ENCODE results near the gene DAD1. TPM values are rescaled to one million over a fixed set of nuclear protein-coding genes. Genes with fewer than 3 reads are reported as not detected.

The DAD1 gene
- total and polyA plus RNA-seq, 2 of the 8 experiments (the other 6 are each of a cell fraction or from before 2014, with no cell fraction given): 131 to 440 TPM

DNA sequence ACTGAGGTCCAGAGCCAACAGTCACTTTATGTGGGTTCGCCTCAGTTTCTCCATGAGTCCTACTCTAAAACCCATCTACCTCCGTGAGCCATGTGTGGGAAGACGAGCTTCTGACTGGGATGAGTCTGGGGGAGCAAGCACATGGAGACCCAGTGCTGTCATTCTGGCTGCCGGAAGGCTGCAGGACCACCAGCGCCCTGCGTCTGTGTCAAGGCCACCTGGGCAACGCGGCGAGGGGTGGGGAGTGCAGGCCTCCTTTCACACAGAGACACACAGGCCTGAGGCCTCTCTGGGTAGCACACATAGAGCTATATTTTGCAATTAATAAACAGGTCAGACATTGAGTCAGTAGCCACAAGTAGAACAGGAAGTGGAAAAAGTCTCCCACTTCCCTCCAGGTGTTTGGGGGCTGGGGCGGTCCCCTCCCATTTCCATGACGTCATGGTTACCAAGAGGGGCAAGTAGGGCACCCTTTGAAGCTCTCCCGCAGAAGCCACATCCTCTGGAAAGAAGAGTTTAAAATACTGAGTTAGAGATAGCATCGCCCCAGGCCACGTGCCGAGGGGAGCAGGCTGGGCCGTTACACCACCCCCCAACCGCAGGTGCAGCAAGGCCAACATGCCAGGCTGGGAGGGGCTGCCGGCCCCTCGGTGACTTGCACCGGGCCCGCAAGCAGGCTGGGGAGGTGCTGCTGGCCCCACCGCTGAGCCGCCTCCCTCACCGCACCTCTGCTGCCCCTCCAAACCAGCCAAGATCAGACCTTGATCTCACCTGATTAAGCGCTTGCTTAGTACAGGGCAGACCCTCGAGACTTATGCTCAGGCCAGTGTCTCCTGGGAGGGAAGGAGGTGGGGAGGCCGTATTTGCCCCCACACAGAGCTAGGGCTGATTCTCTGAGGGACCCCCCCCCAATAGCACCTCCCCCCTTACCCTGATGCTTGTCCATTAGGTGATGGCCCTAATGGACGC lies 32.7 kb downstream of the DAD1 start:
- no peak overlapping the region for H3K56ac ChIP-seq (replicated peaks; ENCODE audit: insufficient read length, low read depth, low read length)
- no peaks in the 10 kb centered on the region for H3K9me3 ChIP-seq (ENCODE audit: insufficient read depth in 2 of 2, low read depth in 1 of 2, low read length in 1 of 2)
- peak overlapping the region; percentile 90; the same call in 1 of the 2 replicates for H2BK5ac ChIP-seq (ENCODE audit: low read depth, low read length)
- H3K27me3 ChIP-seq (replicated peaks in 1 of 4; ENCODE audit: control insufficient read depth in 3 of 4, extremely low read depth in 1 of 4, insufficient read depth in 3 of 4, low read length in 3 of 4): no peaks in the 10 kb centered on the region
- no peaks in the 10 kb centered on the region for H3K79me1 ChIP-seq (ENCODE audit: low read depth, low read length)
- peak overlapping the region; percentile 55; the same call in 1 of the 2 replicates for H2BK20ac ChIP-seq (ENCODE audit: low read length)
- 0 out of 2 replicates have a peak overlapping the region, but pooled peaks have one; percentile 36 for H4K8ac ChIP-seq (ENCODE audit: extremely low read depth, insufficient read depth, low read length)
- H2BK120ac ChIP-seq (replicated peaks; ENCODE audit: low read depth, low read length): no peak overlapping the region
- H3K18ac ChIP-seq (ENCODE audit: extremely low read depth, low read length): 0 out of 2 replicates have a peak overlapping the region, but pooled peaks have one; percentile 40
- no peak overlapping the region for H3K23ac ChIP-seq (ENCODE audit: insufficient read length)
- H3K23me2 ChIP-seq (ENCODE audit: low read depth, low read length): no peaks in the 10 kb centered on the region
- no peaks in the 10 kb centered on the region for H4K20me1 ChIP-seq (replicated peaks in 1 of 2; ENCODE audit: control insufficient read depth in 1 of 2, insufficient read depth in 2 of 2, low read length in 2 of 2)
- H3K79me2 ChIP-seq (ENCODE audit: control insufficient read depth in 1 of 2, insufficient read depth in 2 of 2, low read length in 2 of 2): no peaks in the 10 kb centered on the region
- H2AFZ ChIP-seq (ENCODE audit: low read length): no peak overlapping the region; the same call in 1 of the 2 replicates
- FAIRE-seq (no peak), DNase-seq (ENCODE audit: low read depth in 1 of 2, low spot score in 2 of 2) (no peak)
- peak overlapping the region in 1 of 2 experiments; percentile 62; a peak in 1 of 4 replicates for H3K4me2 ChIP-seq (ENCODE audit: insufficient read depth in 1 of 2, low read depth in 2 of 2, low read length in 2 of 2)
- ChIA-PET POLR2A (ENCODE audit: partially characterized antibody) (interaction anchor here (0.6 to 1.7 kb wide), 4 partner anchors 8 to 97 kb away, joined by 3 to 4 read pairs (median 3); partner anchors contain the start of gene DAD1), CTCF (ENCODE audit: partially characterized antibody) (interaction anchor here (0.6 to 3.5 kb wide), 59 partner anchors 10 to 1777 kb away, joined by 3 to 38 read pairs (median 4); partner anchors contain the start of gene LRP10)
- no peaks in the 10 kb centered on the region for H3K36me3 ChIP-seq (ENCODE audit: control insufficient read depth in 2 of 4, insufficient read depth in 4 of 4, low read length in 3 of 4)
- no peak overlapping the region; a peak in 2 of 7 replicates for H3K9ac ChIP-seq (replicated peaks in 1 of 4; ENCODE audit: extremely low read depth in 1 of 4, low read depth in 3 of 4, low read length in 3 of 4)
- peak overlapping the region; percentile 88; the same call in 1 of the 2 replicates for H2BK15ac ChIP-seq (ENCODE audit: low read length)
- no peak overlapping the region for H3K14ac ChIP-seq (ENCODE audit: insufficient read length)
- no peak overlapping the region for H4K5ac ChIP-seq (ENCODE audit: insufficient read length, low read depth, low read length)
- H3K4me1 ChIP-seq (replicated peaks in 1 of 4; ENCODE audit: control insufficient read depth in 3 of 4, insufficient read depth in 4 of 4, low read length in 3 of 4): peaks cover 2 to 10% (median 6%) of the 10 kb centered on the region in 4 experiments; a peak in 6 of 7 replicates
- peak overlapping the region; percentile 65; the same call in 1 of the 2 replicates for H2AK5ac ChIP-seq (ENCODE audit: low read depth, low read length)
- H3K4ac ChIP-seq (replicated peaks; ENCODE audit: insufficient read length, low read depth, low read length): peak overlapping the region; percentile 87
- peak overlapping the region in 1 of 4 experiments; percentile 51; a peak in 1 of 8 replicates for H3K4me3 ChIP-seq (ENCODE audit: extremely low read depth in 1 of 4, insufficient read depth in 2 of 4, low read depth in 3 of 4, low read length in 4 of 4)
- 88% methylated on average over 27 of the region's 28 CpGs; no CpG with 5 or more reads in 1 of the 2 experiments for WGBS, 2 experiments (ENCODE audit: extremely low coverage in 1 of 2, insufficient coverage in 1 of 2, insufficient read length in 1 of 2, insufficient replicate concordance in 2 of 2, low coverage in 1 of 2, low lambda C conversion rate in 2 of 2, missing lambda C conversion rate in 1 of 2)
- peak overlapping the region; percentile 89 for H2BK12ac ChIP-seq (ENCODE audit: low read depth, low read length)
- peak overlapping the region; percentile 37; the same call in 1 of the 2 replicates for H3K27ac ChIP-seq (ENCODE audit: low read depth, low read length)
- H4K91ac ChIP-seq (replicated peaks; ENCODE audit: insufficient read length, low read length): peak overlapping the region; percentile 38
- TF ChIP-seq, protein P1, sequence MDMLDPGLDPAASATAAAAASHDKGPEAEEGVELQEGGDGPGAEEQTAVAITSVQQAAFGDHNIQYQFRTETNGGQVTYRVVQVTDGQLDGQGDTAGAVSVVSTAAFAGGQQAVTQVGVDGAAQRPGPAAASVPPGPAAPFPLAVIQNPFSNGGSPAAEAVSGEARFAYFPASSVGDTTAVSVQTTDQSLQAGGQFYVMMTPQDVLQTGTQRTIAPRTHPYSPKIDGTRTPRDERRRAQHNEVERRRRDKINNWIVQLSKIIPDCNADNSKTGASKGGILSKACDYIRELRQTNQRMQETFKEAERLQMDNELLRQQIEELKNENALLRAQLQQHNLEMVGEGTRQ (IDR thresholded peaks at IDR 0.05; ENCODE audit: low read length): no peak
- no peak for TF ChIP-seq NANOG (IDR thresholded peaks at IDR 0.05; ENCODE audit: insufficient read depth, low read depth, low read length, poor library complexity, severe bottlenecking)
- TF ChIP-seq, protein P2, sequence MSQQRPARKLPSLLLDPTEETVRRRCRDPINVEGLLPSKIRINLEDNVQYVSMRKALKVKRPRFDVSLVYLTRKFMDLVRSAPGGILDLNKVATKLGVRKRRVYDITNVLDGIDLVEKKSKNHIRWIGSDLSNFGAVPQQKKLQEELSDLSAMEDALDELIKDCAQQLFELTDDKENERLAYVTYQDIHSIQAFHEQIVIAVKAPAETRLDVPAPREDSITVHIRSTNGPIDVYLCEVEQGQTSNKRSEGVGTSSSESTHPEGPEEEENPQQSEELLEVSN (IDR thresholded peaks at IDR 0.05): no peak
- TF ChIP-seq SAP30 (IDR thresholded peaks at IDR 0.05; ENCODE audit: insufficient read depth, insufficient replicate concordance, low read length): no peak
- TF ChIP-seq HDAC6 (IDR thresholded peaks at IDR 0.05; ENCODE audit: low read depth, low read length): no peak
- TF ChIP-seq ASH2L (IDR thresholded peaks at IDR 0.05; ENCODE audit: low read length): no peak
- no peak for TF ChIP-seq EZH2 (IDR thresholded peaks at IDR 0.05; ENCODE audit: low read depth, low read length, severe bottlenecking)
